Activated CD4-positive, alpha-beta T cell treated with anti-CD3 and anti-CD28 coated beads, Interleukin-2, amount 50 U/mL, for 16 hours (primary cell): ENCODE results near the gene AQP2.

Experiments
- DNase-seq: peaks from one replicate; pipeline ENCODE4 v3.0.0-alpha.2; 2020

The AQP2 gene

GRCh38 chr12:50004696-50005095 lies 54.2 kb downstream of the AQP2 start:
- no peak for DNase-seq

- DNase-seq, result no peak
Measured at GRCh38 chr12:50005175-50005574, 54.6 kb downstream of the AQP2 start.

- DNase-seq, result no peak
Measured at GRCh38 chr12:50006280-50006679, 55.7 kb downstream of the AQP2 start.

- no peak for DNase-seq
Measured at GRCh38 chr12:50006754-50007442, 56.4 kb downstream of the AQP2 start.
